GM18507 (cell line): ENCODE data around the gene HERPUD1.
"Not testable (repeated sequence)": the region's sequence is repeated elsewhere in the genome, so short reads cannot be mapped to it uniquely, and the experiment has no call there.

Source experiments
- DNase-seq: peaks from one replicate; pipeline ENCODE4 v3.0.0; 2011; ENCODE audit warnings: low read depth; ENCODE audit not compliant: insufficient read length; ENCODE audit errors: extremely low spot score
- FAIRE-seq: peaks from 2 replicates; lab custom pipeline; 2011; peaks lifted over from hg19 to GRCh38; lab: Jason Lieb, UNC

HERPUD1 gene, protein sequence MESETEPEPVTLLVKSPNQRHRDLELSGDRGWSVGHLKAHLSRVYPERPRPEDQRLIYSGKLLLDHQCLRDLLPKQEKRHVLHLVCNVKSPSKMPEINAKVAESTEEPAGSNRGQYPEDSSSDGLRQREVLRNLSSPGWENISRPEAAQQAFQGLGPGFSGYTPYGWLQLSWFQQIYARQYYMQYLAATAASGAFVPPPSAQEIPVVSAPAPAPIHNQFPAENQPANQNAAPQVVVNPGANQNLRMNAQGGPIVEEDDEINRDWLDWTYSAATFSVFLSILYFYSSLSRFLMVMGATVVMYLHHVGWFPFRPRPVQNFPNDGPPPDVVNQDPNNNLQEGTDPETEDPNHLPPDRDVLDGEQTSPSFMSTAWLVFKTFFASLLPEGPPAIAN

DNA sequence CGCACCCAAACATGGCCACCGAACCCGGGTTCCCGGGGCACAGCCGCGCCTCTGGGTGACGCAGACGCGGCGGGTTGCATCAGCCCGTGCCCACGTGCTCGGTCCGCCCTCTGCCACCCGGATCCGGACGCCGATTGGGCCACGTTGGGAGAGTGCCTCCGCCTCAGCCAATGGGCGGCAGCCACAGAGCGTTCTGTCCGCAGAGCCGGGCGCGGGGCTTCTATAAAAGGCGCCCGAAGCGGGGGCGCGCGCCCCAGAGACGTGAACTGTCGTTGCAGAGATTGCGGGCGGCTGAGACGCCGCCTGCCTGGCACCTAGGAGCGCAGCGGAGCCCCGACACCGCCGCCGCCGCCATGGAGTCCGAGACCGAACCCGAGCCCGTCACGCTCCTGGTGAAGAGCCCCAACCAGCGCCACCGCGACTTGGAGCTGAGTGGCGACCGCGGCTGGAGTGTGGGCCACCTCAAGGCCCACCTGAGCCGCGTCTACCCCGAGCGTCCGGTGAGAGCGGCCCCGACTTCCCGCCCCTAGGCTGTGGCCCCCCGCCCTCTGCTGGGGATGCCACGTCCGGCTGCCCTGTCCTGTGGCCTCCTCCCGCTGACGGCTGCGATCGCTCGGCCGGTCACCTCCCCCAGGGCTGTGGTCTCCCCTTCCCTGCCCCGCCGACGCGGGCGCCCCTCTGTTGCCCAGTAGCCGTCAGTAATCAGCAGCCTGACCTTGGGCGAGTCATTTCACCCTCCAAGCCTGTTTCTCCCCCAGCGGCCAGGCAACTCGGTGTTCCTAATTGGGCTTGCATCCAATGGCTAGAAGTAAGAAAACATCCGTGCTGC is at the start of gene HERPUD1:
TSS of gene HERPUD1 (plus strand) at position 251 of the 829 bp plus-strand sequence. CDS start at position 354, 103 bp downstream.
- peak; percentile 98 for DNase-seq
- peak; percentile 95 for FAIRE-seq

DNA sequence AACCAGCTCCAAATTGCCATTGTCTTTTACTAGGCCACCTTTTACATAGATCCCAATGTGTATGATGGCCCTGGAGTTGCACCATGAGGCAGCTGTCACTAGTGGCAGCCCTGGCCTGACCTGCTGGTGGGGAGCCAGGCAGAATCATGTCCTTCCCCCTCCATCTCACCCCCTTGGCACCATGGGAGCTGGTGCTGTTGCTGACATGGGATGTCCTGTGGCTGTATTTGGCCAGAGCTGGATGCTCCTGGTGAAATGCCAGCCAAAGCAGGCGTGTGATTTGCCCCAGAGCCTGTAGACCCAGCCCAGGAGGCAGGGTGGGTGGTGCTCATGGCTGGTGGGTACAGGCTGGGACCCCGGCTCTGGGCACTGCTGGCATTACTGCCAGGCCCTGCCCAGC is 48.4 kb upstream of the HERPUD1 start:
- DNase-seq, result no peak
- FAIRE-seq, result no peak

DNA sequence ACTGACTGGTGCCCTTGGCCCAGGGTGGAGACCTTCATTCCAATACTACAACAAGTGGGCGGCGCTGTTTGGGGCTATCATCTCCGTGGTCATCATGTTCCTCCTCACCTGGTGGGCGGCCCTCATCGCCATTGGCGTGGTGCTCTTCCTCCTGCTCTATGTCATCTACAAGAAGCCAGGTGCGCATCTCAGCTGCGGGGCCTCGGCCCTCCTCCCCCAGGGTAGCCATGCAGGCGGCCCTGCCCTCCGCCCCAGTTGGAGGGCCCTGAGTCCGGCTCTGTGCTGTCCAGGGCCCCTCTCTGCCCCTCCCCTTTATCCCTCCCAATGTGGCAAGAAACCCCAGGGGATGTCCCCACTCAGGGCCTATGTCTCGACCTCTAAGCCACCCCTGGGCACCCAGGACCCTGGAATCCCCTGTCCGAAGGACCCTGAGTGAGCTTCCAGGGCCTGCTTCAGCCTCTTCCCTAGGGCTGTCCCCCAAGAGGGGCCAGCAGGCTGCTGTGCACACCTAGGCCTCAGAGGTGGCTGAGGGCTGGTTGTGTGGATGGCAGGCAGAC is 47.8 kb upstream of the HERPUD1 start:
- FAIRE-seq (no peak), DNase-seq (no peak)

DNA sequence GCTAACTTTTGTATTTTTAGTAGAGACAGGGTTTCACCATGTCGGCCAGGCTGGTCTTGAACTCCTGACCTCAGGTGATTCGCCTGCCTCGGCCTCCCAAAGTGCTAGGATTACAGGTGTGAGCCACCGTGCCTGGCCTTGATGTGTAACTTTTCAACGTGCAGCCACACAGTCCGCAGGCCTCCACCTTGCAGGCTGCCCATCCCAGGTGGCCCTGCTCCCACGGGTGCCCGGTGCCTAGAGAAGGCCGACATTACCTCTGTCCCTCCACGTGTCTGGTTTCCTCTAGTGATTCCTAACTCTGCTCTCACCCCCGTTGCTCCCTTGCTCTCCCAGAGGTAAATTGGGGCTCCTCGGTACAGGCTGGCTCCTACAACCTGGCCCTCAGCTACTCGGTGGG is 47.0 kb upstream of the HERPUD1 start:
- not testable (repeated sequence) for FAIRE-seq, DNase-seq

DNA sequence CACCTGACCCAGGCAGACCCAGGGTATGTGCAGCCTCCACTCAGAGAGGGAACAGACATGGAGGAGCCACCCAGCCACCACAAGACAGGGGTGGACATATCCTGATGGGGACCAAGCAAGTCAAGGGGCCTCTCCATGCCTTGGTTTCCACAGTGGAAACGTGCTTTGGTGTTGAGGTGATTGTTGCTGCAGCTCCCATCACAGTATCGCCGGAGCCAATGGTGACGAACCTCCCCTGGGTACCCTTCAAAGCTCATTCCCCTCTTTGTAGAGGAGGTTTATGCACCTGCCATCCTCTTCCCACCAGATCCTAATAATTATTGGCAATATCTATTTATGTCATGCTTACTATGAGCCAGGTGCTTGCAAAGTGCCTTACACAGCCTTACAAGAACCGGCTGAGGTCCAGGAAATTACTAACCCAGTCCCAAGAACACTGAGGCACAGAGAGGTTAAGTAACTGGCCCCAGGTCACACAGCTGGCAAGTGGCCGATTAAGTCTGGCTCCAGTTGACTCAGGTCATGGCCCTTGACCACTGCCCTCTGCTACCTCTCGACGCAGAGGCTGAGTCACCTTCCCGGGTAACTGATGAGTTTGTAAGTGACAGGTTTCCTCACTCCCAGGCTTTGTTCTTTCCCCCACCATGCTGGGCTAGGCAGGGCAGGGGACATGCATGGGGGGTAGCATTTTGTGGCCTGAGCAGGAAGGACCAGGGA is 46.3 kb upstream of the HERPUD1 start:
- DNase-seq (no peak), FAIRE-seq (no peak)

DNA sequence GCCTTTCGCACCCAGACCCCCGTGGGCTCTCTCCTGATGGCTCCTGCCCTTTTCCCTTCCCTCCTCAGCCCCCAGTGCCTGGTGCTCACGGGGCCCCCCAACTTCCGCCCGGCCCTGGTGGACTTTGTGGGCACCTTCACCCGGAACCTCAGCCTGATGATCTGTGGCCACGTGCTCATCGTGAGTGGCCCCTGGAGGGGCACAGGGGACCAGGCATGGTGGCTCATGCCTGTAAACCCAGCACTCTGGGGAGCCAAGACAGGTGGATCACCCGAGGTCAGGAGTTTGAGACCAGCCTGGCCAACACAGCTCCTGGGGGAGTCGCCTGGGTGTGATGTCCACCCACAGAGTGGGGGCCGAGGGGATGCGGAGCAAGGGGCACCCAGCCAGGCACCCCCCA is 45.6 kb upstream of the HERPUD1 start:
- DNase-seq (no peak), FAIRE-seq (no peak)

DNA sequence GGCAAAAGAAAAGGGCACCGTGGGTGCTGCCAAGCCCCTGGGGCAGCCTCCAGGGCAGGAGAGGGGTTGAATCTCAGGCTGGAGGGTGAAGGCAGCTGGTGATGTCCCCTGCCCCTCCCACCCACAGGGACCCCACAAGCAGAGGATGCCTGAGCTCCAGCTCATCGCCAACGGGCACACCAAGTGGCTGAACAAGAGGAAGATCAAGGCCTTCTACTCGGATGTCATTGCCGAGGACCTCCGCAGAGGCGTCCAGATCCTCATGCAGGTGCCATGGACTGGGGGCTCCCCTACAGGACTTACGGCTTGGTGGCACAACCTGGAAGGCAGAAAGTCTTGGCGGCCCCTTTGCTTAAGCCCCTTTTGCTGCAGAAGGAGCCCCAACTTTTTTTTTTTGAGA is 45.1 kb upstream of the HERPUD1 start:
- FAIRE-seq (no peak), DNase-seq (no peak)

DNA sequence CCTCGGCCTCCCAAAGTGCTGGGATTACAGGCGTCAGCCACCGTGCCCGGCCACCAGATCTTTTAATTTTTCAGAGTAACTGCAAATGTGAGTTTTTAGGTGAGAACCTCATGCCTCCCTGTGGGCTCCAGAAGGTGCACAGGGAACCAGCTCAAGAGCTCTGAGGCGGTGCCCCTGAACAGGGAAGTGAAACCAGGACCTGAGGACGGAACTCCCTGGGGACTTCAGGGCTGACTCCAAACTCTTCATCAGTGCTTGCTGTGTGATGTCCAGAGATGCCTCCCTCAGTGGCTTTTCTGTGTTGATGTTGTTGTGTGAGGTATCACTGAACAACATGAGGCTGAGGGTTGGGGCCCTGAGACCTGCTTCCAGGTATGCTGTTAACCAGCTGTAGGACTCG is 43.1 kb upstream of the HERPUD1 start:
- FAIRE-seq (peak; percentile 91), DNase-seq (peak; percentile 65)

DNA sequence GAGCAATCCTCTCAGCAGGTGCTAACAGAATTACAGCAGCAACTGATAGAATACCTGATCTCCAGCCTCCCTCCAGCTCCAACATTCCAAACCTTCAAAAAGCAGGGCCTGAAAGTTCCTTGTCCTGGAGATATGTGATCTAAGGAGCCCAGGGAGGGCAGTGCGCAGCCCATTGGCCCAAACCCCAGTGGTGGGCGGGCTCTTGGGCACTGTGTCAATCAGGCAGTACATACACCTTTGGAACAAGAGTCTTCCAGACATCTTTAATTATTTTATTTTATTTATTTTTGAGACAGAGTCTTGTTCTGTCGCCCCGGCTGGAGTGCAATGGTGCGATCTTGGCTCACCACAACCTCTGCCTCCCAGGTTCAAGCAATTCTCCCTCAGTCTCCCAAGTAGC is 42.7 kb upstream of the HERPUD1 start:
- no peak for FAIRE-seq
- no peak for DNase-seq

DNA sequence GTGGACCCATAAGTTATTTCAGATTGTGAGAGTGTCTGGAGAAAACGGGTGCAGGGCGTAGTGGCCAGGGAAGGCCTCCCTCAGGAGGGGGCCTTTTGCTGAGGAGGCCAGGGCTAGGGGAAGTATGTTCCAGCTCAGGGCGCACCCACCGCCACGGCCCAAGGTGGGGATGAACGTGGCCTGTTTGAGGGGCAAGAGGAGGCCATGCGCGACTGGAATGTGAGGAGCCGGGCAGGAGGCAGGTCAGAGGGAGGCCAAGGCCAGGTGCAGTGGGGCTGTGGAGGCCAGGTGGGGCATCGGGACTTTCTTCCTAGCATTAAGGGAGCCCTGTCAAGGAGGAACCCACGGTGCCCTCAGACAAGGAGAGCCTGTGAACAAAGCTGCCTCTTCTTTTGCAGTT is 40.3 kb upstream of the HERPUD1 start:
- no peak for FAIRE-seq
- no peak for DNase-seq

DNA sequence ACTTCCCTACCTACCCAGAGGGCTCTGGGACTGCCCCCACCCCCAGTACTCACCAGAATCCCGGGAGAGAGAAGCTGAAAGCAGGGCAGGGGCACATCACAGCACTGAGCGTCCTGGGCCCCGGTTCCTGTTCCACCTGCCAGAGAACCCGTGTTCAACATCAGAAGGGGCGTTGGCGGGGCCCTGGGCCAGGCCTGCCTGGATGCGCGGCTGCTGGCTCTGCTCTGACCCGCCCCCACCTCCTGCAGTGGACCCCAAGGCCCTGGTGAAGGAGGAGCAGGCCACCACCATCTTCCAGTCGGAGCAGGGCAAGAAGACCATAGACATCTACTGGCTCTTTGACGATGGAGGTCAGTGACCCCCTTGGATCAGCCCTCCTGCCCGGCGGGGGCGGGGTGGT is 39.2 kb upstream of the HERPUD1 start:
- FAIRE-seq (no peak), DNase-seq (no peak)

DNA sequence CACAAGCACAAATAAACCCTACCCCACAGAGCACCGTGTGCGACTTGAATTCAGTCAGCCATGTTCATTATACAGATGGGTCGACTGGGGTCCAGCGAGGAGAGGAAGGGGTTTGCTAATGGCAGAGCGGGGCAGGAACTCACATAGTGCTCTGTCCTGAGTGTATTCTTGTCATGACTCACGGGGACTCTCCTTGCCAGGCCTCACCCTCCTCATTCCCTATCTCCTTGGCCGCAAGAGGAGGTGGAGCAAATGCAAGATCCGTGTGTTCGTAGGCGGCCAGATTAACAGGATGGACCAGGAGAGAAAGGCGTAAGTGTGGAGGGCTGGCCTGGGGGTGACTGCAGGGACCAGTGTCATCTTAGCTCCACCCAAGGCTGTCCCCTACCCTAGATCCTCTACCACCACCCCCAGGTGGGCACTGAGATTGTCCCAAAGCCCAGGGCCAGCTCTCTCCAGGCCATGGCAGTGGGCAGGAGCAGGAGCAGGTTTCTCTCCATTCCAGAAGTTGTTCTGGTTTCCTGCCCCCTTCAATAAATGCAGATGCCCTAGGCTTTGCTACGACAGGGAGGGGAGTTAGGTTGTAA is 37.5 kb upstream of the HERPUD1 start:
- DNase-seq (no peak), FAIRE-seq (no peak)

DNA sequence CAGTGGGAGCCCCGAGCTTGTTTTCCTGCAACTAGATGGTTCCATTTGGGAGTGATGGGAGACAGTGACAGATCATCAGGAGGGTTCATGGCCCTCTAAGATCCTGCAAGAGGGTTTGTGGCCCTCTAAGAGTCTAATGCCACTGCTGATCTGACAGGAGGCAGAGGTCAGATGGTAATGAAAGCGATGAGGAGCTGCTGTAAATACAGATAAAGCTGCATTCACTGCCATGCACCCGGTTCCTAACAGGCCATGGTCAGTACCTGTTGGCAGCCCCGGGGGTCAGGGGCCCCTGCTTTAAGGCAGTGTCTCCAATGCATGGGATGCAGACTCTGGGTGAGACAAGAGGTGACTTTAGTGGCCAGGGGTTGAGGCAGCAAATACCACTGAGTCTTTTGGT is 36.1 kb upstream of the HERPUD1 start:
- DNase-seq, result no peak
- no peak for FAIRE-seq

DNA sequence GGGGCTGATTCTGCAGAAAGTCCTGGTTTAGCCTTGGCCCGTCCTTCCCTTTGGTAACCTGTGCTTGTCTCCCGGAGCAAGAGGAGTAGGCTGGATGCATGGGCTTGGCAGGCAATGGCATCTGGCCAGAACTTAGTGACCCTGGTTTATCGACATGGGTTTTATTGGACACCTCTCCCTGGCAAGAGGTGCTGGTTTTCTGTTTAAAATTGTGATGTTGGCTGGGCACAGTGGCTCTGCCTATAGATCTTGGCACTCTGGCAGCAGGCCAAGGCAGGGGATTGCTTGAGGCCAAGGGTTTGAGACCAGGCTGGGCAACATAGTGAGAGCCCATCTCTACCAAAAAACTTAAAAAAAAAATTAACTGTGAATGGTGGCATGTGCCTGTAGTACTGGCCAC is 35.7 kb upstream of the HERPUD1 start:
- DNase-seq (no peak), FAIRE-seq (no peak)

DNA sequence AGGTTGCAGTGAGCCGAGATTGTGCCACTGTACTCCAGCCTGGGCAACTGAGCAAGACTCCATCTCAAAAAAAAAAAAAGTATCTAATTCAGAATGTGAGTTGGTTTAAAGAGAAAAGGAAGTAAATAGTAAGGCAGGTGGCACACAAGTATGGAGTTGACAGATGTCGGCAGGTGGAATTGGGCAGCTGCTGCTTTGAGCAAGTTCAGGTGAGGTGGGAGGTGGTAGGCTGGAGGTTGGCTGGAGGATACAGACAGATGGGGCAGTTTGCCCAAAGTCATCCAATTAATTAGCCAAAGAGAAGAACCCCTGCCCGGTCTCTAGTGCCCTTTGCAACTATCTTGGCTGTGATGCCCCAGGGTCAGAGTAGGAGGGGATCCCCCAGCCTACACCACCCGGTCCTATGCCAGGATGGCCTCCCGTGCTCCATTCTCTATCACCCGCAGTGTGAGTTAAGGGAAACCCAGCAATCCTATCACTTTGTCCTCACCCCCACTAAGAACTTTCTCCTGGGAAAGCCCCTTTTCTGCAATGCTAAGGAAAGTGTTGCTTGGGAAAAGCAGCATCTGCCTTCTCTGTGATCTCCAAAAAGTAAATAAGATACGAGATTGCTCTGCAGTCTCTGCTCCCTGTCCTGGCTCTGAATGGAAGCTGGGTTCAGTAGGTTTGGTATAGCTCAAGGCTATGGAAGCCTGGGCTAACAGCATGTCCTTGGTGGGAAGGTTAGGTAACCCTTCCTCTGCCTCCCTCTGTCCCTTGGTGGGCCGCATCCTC is 34.7 kb upstream of the HERPUD1 start:
- DNase-seq (no peak), FAIRE-seq (no peak)

DNA sequence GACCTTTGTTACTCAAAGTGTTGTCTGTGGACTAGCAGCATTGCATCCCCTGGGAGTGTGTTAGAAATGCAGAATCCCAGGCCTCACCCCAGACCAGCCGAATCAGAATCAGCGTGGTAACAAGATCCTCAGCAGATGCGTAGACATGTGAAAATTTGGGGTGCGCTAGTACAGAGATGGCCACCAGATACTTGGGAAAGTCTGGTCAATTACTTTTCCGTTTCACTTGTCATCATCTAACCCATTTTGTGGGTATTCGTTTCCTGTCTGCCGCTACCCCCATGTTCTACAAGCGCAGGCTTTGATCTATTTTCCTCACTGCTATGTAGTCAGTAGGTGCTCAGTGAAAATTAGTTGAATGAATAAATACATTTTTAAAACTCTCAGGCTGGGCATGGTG is 33.1 kb upstream of the HERPUD1 start:
- FAIRE-seq (peak; percentile 90), DNase-seq (no peak)

DNA sequence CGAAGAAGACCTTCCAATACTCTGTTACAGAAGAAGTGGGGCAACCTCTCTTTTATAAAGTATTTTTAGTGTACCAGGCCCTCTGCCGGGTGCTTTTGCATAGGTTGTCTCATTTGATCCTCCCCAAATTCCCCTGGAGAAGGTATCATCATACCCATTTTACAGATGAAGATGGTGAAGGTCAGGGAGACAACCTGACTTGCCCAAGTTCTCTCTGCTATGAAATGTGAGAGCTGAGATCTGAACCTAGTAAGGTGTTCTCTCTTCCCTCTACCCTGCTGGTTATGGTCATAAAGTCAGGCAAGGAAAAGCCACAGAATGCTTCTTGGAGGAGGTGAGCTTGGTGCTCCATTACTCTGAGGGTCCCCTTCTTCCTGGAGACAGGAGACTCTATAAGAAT is 28.1 kb upstream of the HERPUD1 start:
- DNase-seq, result no peak
- no peak for FAIRE-seq

DNA sequence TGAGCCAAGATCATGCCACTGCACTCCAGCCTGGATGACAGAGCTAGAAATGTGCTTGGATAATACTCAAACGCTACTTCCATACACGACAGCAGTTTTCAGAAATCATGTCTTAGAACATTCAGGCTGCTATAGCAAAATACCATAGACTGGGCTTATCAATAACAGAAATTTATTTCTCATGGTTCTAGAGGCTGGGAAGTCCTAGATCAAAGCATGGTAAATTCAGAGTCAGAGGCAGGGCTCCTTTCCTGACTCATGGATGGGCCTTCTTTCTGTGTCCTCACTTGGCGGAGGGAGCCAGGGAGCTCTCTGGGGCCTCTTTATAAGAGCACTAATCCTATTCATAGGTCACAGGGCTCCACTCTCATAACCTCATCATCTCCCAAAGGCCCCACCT is 24.5 kb upstream of the HERPUD1 start:
- FAIRE-seq, result no peak

DNA sequence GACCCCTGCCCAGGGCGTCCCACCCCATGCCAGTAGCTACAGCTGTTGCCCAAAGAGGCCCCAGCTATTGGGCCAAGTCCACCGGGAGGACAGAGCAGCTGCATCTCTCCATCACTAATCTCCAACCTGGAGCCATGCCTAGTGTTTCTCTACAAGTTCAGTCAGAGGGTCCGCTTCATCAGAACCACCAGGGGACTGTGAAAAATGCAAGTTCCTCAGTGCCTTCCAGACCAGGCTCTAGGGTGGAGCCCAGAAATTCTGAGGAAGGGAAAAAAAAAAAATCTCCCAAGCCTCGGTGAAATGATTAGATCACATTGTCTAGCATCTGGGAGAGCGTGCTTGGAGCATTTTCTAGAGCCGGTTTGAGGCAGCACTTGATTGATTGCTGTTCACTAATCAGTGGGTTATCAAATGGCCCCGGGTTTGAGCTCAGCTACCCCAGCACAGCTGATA is 22.4 kb upstream of the HERPUD1 start:
- FAIRE-seq, result no peak

More for the DNA sequence above, 24.5 kb upstream of the HERPUD1 start:
- no peak for DNase-seq

More for the DNA sequence above, 22.4 kb upstream of the HERPUD1 start:
- no peak for DNase-seq
